Neural crest cell (in vitro differentiated cells): ENCODE results near the gene RGS1. TPM values are rescaled to one million over a fixed set of nuclear protein-coding genes. Genes with fewer than 3 reads are reported as not detected.

Source experiments
- DNase-seq: peaks from one replicate; pipeline ENCODE4 v3.0.0; 2021; ENCODE audit warnings: low read depth, mixed read lengths, low spot score
- H3K27ac Mint-ChIP-seq: one replicate; pipeline ENCODE4 v1.8.0; 2021; ENCODE audit warnings: mild to moderate bottlenecking, mixed read lengths; ENCODE audit not compliant: unreplicated experiment
- H3K27me3 Mint-ChIP-seq: 2 replicates; pipeline ENCODE4 v1.8.0; 2021; ENCODE audit warnings: low read depth, mild to moderate bottlenecking, mixed read lengths
- H3K36me3 Mint-ChIP-seq: 2 replicates; pipeline ENCODE4 v1.8.0; 2021; ENCODE audit warnings: low read depth, mild to moderate bottlenecking, mixed read lengths
- H3K4me1 Mint-ChIP-seq: 2 replicates; pipeline ENCODE4 v1.8.0; 2021; ENCODE audit warnings: mixed read lengths
- H3K4me3 Mint-ChIP-seq: one replicate; pipeline ENCODE4 v1.8.0; 2021; ENCODE audit warnings: mild to moderate bottlenecking, mixed read lengths
- H3K9me3 Mint-ChIP-seq: 2 replicates; pipeline ENCODE4 v1.8.0; 2021; ENCODE audit warnings: mixed read lengths
- total RNA-seq: library from RNA; stranded (reverse); gene quantifications from 2 replicates; pipeline ENCODE4 v1.2.1, GENCODE V29; 2021
- TF ChIP-seq, protein P1 (sequence below): fragments of 200-600 bp; sonication (generic); conservative IDR thresholded peaks from 2 replicates; pipeline ENCODE4 v1.5.0; 2021; ENCODE audit warnings: antibody characterized with exemption, mild to moderate bottlenecking

RGS1 gene
- total RNA-seq, 1 donor from 2014 or later, result not detected

DNA sequence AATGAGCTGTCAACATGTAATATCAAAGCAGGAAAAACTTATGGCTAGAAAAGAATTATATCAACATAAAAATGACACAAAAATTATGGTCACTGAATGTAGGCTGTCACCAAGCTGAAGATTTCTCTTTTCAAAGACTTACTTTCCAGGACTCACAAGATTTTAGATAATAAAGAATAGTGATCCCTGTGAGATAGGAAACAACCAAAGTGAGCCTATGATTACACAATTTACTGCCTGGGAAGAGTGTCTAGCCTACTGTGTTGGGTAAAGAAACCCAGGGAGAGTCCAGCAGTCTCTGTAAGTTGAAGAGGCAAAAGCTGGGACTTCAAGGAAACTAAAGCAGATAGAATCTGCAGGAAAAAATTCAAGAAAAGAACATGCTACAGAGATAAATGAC, 20.2 kb upstream of the RGS1 start:
- peaks cover 4% of the 10 kb centered on the region for H3K4me1 Mint-ChIP-seq
- no peak overlapping the region for H3K27ac Mint-ChIP-seq
- H3K27me3 Mint-ChIP-seq, result no peaks in the 10 kb centered on the region
- H3K4me3 Mint-ChIP-seq, result no peak overlapping the region
- H3K9me3 Mint-ChIP-seq, result peaks cover 2% of the 10 kb centered on the region
- DNase-seq, result no peak
- H3K36me3 Mint-ChIP-seq, result no peaks in the 10 kb centered on the region
- TF ChIP-seq, protein P1, sequence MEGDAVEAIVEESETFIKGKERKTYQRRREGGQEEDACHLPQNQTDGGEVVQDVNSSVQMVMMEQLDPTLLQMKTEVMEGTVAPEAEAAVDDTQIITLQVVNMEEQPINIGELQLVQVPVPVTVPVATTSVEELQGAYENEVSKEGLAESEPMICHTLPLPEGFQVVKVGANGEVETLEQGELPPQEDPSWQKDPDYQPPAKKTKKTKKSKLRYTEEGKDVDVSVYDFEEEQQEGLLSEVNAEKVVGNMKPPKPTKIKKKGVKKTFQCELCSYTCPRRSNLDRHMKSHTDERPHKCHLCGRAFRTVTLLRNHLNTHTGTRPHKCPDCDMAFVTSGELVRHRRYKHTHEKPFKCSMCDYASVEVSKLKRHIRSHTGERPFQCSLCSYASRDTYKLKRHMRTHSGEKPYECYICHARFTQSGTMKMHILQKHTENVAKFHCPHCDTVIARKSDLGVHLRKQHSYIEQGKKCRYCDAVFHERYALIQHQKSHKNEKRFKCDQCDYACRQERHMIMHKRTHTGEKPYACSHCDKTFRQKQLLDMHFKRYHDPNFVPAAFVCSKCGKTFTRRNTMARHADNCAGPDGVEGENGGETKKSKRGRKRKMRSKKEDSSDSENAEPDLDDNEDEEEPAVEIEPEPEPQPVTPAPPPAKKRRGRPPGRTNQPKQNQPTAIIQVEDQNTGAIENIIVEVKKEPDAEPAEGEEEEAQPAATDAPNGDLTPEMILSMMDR, result no peak

DNA sequence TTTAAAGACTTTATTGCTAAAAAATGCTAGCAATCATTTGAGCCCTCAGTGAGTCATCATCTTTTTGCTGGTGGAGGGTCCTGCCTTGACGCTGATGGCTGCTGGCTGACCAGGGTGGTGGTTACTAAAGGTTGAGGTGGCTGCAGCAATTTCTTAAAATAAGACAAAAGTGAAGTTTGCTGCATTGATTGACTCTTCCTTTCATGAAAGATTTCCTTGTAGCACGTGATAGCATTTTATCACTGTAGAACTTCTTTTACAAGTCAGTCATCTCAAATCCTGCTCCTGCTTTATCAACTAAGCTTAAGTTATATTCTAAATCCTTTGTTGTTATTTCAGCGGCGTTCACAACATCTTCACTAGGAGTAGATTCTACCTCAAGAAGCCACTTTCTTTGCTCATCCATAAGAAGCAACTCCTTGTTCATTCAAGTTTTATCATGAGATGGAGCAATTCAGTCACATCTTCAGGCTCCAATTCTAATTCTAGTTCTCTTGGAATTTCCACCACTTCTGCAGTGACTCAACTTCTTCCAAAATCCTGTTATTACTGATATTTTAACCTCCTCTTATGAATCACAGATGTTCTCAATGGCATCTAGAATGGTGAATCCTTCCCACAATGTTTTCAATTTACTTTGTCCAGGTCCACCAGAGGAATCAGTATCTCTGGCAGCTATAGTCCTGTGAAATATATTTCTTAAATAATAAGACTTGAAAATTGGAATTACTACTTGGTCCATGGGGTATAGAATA, 17.6 kb upstream of the RGS1 start:
- no peaks in the 10 kb centered on the region for H3K36me3 Mint-ChIP-seq
- H3K4me3 Mint-ChIP-seq, result no peak overlapping the region
- H3K27me3 Mint-ChIP-seq, result no peaks in the 10 kb centered on the region
- H3K4me1 Mint-ChIP-seq, result no peaks in the 10 kb centered on the region
- no peak for DNase-seq
- no peak overlapping the region for H3K27ac Mint-ChIP-seq
- TF ChIP-seq, protein P1, result no peak
- H3K9me3 Mint-ChIP-seq, result peaks cover 2% of the 10 kb centered on the region

DNA sequence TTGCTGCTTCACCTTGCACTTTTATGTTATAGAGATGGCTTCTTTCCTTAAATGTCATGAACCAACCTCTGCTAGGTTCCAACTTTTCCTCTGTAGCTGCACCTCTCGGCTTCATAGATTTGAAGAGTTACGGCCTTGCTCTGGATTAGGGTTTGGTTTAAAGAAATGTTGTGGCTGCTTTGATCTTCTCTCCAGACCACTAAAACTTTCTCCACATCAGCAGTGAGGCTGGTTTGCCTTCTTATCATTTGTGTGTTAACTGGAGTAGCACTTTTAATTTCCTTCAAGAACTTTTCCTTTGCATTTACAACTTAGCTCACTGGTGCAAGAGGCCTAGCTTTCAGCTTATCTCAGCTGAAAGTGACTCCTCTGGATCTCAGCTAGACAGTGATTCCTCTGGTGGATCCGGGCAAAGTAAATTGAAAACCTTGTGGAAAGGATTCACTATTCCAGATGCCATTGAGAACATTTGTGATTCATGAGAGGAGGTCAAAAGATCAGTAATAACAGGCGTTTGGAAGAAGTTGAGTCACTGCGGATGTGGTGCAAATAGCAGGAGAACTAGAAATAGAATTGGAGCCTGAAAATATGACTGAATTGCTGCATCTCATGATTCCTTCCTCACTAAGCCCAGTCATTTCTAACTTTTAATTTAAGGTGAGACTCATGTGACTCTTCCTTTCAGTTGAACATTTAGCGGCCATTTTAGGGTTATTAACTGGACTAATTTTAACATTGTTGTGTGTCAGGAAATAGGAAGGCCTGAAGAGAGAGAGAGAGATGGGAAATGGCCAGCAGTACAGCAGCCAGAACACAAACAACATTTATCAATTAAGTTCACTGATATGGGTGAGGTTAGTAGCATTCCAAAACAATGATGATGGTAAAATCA, 16.2 kb upstream of the RGS1 start:
- Mint-ChIP-seq H3K27me3 (no peaks in the 10 kb centered on the region), H3K36me3 (no peaks in the 10 kb centered on the region), H3K27ac (no peak overlapping the region), H3K9me3 (peaks cover 2% of the 10 kb centered on the region), H3K4me1 (peaks cover 7% of the 10 kb centered on the region), H3K4me3 (no peak overlapping the region)
- no peak for DNase-seq
- TF ChIP-seq, protein P1, result no peak

DNA sequence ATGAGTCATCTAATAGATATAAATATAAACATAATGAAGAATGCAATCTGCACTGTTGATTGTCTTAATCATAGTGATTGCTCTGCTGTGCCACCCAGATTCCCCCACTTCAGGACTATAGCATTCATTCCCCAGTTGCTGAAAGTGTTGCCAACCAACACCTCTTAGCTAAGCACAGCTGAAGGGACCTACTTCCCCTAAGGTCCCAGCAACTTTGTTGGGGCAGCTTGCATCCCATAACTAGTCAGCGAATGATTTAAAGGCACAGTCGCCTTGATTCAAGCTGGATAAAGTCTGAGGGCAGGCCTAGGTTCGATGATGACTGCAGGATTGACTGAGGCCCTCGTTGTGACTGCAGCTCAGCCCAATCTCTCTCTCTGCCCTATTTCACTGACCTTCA, 14.3 kb upstream of the RGS1 start:
- Mint-ChIP-seq H3K27ac (no peak overlapping the region), H3K27me3 (no peaks in the 10 kb centered on the region), H3K4me3 (no peak overlapping the region), H3K4me1 (peaks cover 9% of the 10 kb centered on the region), H3K9me3 (peaks cover under 1% of the 10 kb centered on the region), H3K36me3 (no peaks in the 10 kb centered on the region)
- TF ChIP-seq, protein P1, result no peak
- no peak for DNase-seq

DNA sequence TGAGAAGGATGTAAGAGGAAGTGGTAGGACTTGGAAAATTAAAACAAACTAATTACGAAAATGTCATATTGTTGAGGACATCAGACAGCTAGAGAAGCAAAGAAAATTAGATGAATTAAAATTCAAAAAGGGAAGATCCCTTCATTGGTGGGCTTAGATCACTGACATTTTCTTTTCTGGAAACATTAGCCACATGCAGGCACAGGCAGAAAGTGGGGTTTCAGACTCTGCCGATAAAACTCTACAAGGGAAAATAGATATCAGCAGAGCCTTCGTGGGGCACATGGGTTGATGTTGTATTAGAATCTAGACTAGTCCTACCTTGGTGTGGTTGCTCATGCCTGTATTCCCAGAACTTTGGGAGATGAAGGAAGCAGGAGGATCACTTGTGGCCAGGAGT, 12.4 kb upstream of the RGS1 start:
- DNase-seq, result no peak
- H3K4me1 Mint-ChIP-seq, result peaks cover 9% of the 10 kb centered on the region
- TF ChIP-seq, protein P1, result no peak
- no peaks in the 10 kb centered on the region for H3K9me3 Mint-ChIP-seq
- H3K27me3 Mint-ChIP-seq, result no peaks in the 10 kb centered on the region
- no peaks in the 10 kb centered on the region for H3K36me3 Mint-ChIP-seq
- no peak overlapping the region for H3K4me3 Mint-ChIP-seq
- no peak overlapping the region for H3K27ac Mint-ChIP-seq
